Mesothelial cell of epicardium (in vitro differentiated cells): ENCODE data around the gene ATP6V1B1. TPM values are rescaled to one million over a fixed set of nuclear protein-coding genes. Genes with fewer than 3 reads are reported as not detected.
A peak's percentile ranks its signal among the peaks of the same experiment; 100 is the strongest.

Experiments used
- DNase-seq, 2 experiments: peaks; one replicate each; pipeline ENCODE4 v3.0.0; 2021; ENCODE audit warnings: low spot score in 2 of 2; ENCODE audit not compliant: unreplicated experiment in 2 of 2
- H3K27ac Mint-ChIP-seq: 2 replicates; pipeline ENCODE4 v1.8.0; 2021; ENCODE audit warnings: mixed read lengths
- H3K27me3 Mint-ChIP-seq: 2 replicates; pipeline ENCODE4 v1.8.0; 2021; ENCODE audit warnings: low read depth, mixed read lengths
- H3K36me3 Mint-ChIP-seq: 2 replicates; pipeline ENCODE4 v1.8.0; 2021; ENCODE audit warnings: mixed read lengths
- H3K4me1 Mint-ChIP-seq: 2 replicates; pipeline ENCODE4 v1.8.0; 2021; ENCODE audit warnings: mixed read lengths
- H3K4me3 Mint-ChIP-seq: 2 replicates; pipeline ENCODE4 v1.8.0; 2021; ENCODE audit warnings: mild to moderate bottlenecking, moderate library complexity, mixed read lengths
- H3K9me3 Mint-ChIP-seq: 2 replicates; pipeline ENCODE4 v1.8.0; 2021; ENCODE audit warnings: mixed read lengths
- CTCF ChIP-seq: fragments of 200-600 bp; sonication (generic); IDR thresholded peaks from one replicate; pipeline ENCODE4 v1.5.0; 2021; ENCODE audit warnings: antibody characterized with exemption; ENCODE audit not compliant: unreplicated experiment
- total RNA-seq: library from RNA; stranded (reverse); gene quantifications from 3 replicates; pipeline ENCODE4 v1.2.1, GENCODE V29; 2021

ATP6V1B1 gene
- total RNA-seq, 1 donor from 2014 or later, result not detected

GRCh38 chr2:70947556-70948184, 12.0 kb downstream of the ATP6V1B1 start:
- H3K4me3 Mint-ChIP-seq, result no peak overlapping the region
- peaks cover 78% of the 10 kb centered on the region for H3K27me3 Mint-ChIP-seq
- DNase-seq, result peak in 1 of 2 experiments; percentile 34

GRCh38 chr2:70948337-70949003, 12.8 kb downstream of the ATP6V1B1 start:
- Mint-ChIP-seq H3K9me3 (no peaks in the 10 kb centered on the region), H3K27me3 (peaks cover 82% of the 10 kb centered on the region), H3K36me3 (no peaks in the 10 kb centered on the region), H3K27ac (no peak overlapping the region), H3K4me1 (peaks cover 2% of the 10 kb centered on the region), H3K4me3 (peak overlapping the region; percentile 51)
- peak; percentile 65 to 88 for DNase-seq
- TF ChIP-seq CTCF, result peak; percentile 78

More at GRCh38 chr2:70947556-70948184, 12.0 kb downstream of the ATP6V1B1 start:
- H3K9me3 Mint-ChIP-seq, result no peaks in the 10 kb centered on the region
- TF ChIP-seq CTCF, result no peak
- no peak overlapping the region for H3K27ac Mint-ChIP-seq
- H3K4me1 Mint-ChIP-seq, result peaks cover 2% of the 10 kb centered on the region
- no peaks in the 10 kb centered on the region for H3K36me3 Mint-ChIP-seq

- Mint-ChIP-seq H3K4me3 (no peak overlapping the region), H3K36me3 (no peaks in the 10 kb centered on the region), H3K27ac (no peak overlapping the region), H3K4me1 (peaks cover 2% of the 10 kb centered on the region), H3K27me3 (peaks cover 83% of the 10 kb centered on the region), H3K9me3 (no peaks in the 10 kb centered on the region)
- DNase-seq, result peak in 1 of 2 experiments; percentile 19
- TF ChIP-seq CTCF, result no peak
Measured at GRCh38 chr2:70949086-70949485, 13.4 kb downstream of the ATP6V1B1 start.

- TF ChIP-seq CTCF, result no peak
- Mint-ChIP-seq H3K4me1 (no peaks in the 10 kb centered on the region), H3K27ac (no peak overlapping the region), H3K9me3 (no peaks in the 10 kb centered on the region), H3K4me3 (no peak overlapping the region), H3K36me3 (no peaks in the 10 kb centered on the region), H3K27me3 (peaks cover 82% of the 10 kb centered on the region)
- DNase-seq, result no peak
Measured at GRCh38 chr2:70954886-70955285, 19.2 kb downstream of the ATP6V1B1 start.

GRCh38 chr2:70956141-70956540, 20.4 kb downstream of the ATP6V1B1 start:
- peaks cover 90% of the 10 kb centered on the region for H3K27me3 Mint-ChIP-seq
- no peak overlapping the region for H3K4me3 Mint-ChIP-seq
- no peaks in the 10 kb centered on the region for H3K9me3 Mint-ChIP-seq
- H3K4me1 Mint-ChIP-seq, result no peaks in the 10 kb centered on the region
- H3K27ac Mint-ChIP-seq, result no peak overlapping the region
- no peaks in the 10 kb centered on the region for H3K36me3 Mint-ChIP-seq
- no peak for TF ChIP-seq CTCF
- no peak for DNase-seq
